GM10266 (cell line): ENCODE data around the gene SAMD4A.

Source experiments
- DNase-seq: peaks from one replicate; pipeline ENCODE4 v3.0.0; 2012; ENCODE audit errors: extremely low spot score
- CTCF ChIP-seq: IDR thresholded peaks from 2 replicates; pipeline ENCODE4 v1.5.1; 2012; ENCODE audit warnings: mild to moderate bottlenecking, low read depth; ENCODE audit not compliant: control insufficient read depth, insufficient read depth; ENCODE audit errors: missing control alignments

Gene SAMD4A

DNA sequence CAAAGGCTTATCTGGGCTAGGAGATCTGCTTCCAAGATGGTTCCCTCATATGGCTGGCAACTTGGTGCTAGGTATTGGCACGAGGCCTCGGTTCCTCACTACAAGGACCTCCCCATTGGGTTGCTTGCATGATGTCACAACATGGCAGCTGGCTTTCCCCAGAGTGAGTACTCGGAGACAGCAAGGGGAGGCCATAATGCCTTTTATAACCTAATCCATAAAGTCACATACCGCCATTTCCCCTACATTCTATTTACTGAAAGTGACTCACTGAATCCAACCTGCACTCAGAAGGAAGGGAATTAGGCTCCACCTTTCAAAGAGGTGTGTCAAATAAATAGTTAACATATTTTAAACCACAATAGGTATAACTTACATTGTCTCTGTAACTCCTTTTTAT, 130.9 kb downstream of the SAMD4A start:
- DNase-seq, result no peak
- TF ChIP-seq CTCF, result no peak

DNA sequence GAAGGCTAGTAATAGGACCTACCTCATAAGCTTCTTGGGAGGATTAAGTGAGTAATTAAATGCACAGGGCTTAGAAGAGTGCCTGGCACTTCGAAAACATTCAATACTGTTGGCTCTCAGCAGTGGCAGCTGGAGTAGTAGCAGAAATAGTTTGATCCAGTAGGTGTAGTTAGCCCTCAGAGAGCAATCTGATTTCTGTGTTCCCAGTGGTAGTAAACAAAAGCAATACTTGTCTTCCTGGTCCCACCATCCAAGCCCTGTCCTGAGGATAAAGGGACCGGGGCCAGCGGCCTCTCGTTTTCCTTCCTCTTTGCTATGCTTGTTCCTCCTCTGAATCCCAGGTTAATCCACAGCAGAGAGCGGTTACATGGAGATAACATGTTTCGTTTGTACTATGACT, 131.6 kb downstream of the SAMD4A start:
- no peak for TF ChIP-seq CTCF
- DNase-seq, result no peak

DNA sequence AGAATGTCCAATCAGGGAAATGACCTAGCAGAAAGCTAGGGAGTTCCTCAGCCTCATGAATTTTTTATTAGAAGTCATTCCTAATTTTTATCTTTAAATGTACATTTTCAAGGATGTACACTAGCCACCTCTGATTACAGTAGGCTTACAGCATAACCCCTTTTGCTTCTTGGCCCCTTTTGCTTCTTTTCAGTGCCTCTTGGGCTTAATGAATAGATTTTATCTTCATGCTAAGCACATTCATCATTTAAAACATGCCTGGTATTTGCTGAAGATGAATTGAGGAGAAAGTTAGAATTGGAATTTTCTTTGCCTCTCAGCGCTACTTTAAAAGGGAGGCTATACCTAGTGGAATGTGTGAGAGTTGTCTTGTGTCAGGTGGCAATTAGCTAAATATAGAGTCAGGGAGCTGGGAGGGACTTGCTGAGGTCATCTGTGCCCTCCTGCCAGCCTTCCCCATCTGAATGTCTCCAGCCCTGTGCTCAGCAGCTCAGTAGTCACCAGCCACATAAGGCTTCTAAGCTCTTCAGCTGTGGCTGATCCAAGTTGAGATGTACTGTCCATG, 132.1 kb downstream of the SAMD4A start:
- no peak for TF ChIP-seq CTCF

DNA sequence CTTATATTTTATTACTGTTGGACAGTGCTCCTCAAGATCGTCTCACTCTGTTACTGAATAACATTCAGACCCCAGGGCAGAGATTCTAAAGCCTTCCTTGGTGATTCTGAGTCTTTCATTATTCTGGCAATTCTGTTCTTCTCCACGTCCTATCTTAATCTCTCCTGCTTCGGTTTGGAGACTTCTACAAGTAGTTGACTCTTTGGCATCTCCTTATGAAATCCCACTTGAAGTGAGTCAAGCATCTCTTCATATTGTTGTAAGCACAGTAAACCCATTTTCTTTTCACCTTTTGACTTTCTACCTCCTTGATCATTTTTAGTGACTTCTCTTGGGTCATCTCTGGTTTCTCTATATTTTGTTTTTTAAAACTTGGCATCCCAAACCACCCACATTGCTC, 132.8 kb downstream of the SAMD4A start:
- no peak for DNase-seq
- no peak for TF ChIP-seq CTCF

More for the DNA sequence above, 132.1 kb downstream of the SAMD4A start:
- DNase-seq, result no peak

DNA sequence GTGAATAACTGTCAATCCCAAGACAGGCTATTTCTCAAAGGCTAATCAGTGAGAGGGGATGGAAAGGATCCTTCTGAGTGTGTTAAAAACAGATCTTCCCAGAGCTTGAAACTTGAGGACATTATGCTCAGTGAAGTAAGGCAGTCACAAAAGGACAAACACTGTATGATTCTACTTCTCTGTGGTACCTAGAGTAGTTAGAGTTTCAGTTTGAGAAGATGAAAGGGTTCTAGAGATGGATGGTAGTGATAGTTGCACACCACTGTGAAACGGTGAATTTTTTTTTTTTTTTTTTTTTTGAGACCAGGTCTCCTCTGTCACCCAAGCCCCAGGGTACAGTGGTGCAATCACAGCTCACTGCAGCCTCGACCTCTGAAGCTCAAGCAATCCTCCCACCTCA, 133.8 kb downstream of the SAMD4A start:
- no peak for TF ChIP-seq CTCF
- DNase-seq, result no peak

DNA sequence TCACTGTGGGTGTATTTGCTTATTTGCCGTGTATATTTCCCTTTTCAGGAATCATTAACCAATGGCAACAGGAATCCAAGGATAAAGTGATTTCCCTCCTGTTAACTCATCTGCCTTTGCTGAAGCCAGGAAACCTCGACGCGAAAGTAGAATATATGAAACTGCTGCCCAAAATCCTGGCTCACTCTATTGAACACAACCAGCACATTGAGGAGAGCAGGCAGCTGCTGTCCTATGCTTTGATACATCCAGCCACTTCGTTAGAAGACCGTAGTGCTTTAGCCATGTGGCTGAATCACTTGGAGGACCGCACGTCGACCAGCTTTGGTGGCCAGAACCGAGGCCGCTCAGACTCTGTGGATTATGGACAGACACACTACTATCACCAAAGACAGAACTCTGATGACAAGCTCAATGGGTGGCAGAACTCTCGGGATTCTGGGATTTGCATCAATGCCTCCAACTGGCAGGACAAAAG, 135.1 kb downstream of the SAMD4A start:
- no peak for DNase-seq
- TF ChIP-seq CTCF, result no peak

DNA sequence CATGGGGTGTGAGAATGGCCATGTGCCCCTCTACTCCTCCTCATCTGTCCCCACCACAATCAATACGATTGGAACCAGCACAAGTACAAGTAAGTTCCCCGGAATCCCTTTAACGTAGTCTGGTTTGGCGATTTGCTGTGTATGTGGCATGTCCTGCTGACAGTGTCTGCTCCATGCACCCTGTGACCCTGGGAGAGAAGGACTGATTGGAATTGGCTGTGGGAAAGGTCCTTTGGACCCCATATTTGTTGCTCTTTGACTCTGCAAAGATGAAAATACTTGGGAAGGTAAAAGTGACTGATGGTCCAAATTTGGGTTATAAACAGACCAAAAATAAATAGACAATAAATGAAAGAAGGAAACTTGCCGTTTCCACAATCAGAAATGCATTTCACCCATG, 135.6 kb downstream of the SAMD4A start:
- no peak for DNase-seq
- no peak for TF ChIP-seq CTCF
